AG09309 (cell line): ENCODE results near the gene NUP93.

Experiments used
- DNase-seq: peaks from one replicate; pipeline ENCODE4 v3.0.0-alpha.2; 2010; ENCODE audit warnings: low read depth
- H3K4me3 ChIP-seq: 2 replicates; pipeline ENCODE4 v1.5.1; 2011; ENCODE audit warnings: mild to moderate bottlenecking, low read depth, low read length, moderate library complexity; ENCODE audit not compliant: control insufficient read depth
- TF ChIP-seq, protein P1 (sequence below): IDR thresholded peaks from 2 replicates; pipeline ENCODE4 v1.5.1; 2011; ENCODE audit warnings: mild to moderate bottlenecking, low read depth, low read length, inconsistent platforms; ENCODE audit not compliant: insufficient read depth, control insufficient read depth; ENCODE audit errors: missing control alignments

Gene NUP93

DNA sequence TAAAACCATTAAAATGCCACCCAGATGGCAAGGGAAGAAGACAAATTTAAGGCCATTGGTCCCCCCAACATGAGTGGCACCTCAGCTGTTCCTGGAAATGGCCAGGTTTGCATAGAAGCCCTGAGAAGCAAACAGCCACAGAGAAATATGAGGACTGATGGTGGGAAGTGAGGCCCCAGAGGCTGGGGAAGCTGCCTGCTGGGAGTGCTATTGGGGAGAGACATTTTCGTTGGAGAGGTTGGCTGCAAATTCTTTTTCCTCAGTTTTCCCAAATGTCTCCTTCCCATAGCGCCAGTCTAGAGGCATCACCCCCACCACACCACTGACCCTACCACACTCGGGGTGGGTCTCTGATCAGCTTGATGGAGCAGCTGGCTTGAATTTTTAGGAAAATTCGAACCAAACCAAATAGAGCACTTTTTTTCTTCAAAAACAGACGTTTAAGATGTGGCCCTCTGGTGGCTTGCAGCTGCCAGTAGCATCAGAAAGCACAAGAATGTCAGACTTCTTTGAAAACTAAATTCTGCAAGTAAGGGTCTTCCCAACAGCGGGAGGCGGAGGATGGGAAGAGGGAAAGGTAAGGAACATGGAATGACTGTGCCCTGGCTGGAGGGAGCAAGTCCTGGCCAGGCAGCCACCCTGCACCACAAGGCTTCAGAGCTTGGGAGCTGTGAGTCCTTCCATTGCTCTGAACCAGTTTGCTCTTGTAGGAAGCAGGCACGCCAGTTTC lies 121.9 kb downstream of the NUP93 start:
- TF ChIP-seq, protein P1, sequence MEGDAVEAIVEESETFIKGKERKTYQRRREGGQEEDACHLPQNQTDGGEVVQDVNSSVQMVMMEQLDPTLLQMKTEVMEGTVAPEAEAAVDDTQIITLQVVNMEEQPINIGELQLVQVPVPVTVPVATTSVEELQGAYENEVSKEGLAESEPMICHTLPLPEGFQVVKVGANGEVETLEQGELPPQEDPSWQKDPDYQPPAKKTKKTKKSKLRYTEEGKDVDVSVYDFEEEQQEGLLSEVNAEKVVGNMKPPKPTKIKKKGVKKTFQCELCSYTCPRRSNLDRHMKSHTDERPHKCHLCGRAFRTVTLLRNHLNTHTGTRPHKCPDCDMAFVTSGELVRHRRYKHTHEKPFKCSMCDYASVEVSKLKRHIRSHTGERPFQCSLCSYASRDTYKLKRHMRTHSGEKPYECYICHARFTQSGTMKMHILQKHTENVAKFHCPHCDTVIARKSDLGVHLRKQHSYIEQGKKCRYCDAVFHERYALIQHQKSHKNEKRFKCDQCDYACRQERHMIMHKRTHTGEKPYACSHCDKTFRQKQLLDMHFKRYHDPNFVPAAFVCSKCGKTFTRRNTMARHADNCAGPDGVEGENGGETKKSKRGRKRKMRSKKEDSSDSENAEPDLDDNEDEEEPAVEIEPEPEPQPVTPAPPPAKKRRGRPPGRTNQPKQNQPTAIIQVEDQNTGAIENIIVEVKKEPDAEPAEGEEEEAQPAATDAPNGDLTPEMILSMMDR = peak; percentile 69
- H3K4me3 ChIP-seq = no peak overlapping the region
- DNase-seq = no peak

DNA sequence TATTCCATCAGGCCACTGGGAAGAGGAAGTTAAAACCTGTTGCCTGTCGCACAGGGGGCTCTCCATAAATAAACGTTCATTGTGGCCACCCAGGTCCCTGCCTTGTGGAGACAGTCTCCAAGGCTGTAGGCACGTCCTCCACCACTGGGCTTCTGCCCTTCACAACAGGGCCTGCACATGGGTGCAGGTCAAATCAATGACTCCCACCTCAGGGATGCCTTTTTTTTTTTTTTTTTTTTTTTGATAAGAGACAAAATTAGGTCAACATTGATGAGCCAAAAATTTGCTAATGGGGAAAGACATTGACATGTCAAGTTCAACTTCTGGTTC lies 122.4 kb downstream of the NUP93 start:
- TF ChIP-seq, protein P1 = no peak
- no peak for DNase-seq
- H3K4me3 ChIP-seq = no peak overlapping the region

DNA sequence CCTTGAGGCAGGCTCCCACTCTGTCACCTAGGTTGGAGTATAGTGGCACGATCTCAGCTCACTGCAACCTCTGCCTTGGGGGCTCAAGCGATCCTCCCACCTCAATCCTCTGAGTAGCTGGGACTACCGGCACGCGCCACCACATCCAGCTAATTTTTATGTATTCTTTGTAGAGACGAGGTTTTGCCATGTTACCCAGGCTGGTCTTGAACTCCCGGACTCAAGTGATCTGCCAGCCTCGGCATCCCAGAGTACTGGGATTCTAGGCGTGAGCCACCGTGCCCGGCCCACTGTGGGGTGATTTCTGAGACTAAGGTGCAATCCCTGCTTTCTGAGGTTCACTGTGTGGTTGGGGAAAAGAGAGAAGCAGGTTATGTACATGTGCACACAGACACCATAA lies 123.0 kb downstream of the NUP93 start:
- no peak for DNase-seq
- TF ChIP-seq, protein P1 = no peak
- H3K4me3 ChIP-seq = no peak overlapping the region

DNA sequence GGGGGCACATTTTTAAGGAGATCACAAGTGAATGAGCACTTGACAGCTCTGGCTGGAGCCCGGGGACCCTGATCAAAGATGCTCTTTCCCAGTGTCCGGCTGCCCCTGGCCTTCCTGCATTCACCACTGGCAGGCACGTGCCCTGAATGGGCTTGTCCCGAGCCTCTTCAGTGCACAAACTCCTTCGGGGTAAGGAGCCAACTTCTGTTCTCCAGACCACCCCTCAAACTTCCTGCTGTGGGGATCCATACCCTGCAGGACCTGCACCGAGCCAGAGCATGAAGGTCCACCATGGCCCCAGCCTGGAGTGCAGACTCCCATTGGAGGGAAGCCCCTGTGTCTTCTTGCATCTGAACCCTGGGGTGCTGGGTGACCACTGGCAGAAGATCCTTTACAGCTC lies 125.3 kb downstream of the NUP93 start:
- no peak for DNase-seq
- TF ChIP-seq, protein P1 = no peak
- no peak overlapping the region for H3K4me3 ChIP-seq

DNA sequence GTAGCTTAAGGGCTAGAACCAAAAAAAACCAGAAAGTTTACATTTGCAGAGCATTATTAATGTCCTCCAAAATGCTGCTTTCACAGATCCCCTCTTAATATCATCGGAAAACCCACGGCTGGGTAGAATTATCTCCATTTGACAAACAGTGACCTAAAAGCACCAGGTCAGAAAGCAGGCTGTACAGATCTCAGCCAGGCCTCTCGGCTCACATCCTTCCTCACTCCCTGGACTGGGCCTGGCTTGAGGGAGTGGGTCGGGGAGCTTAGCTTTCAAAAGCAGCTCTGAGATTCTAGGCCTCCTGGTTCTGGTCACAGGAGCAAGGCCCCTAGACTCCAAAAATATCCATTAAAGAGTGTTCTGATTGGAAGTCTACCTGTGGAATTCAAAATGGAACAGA lies 126.0 kb downstream of the NUP93 start:
- DNase-seq = no peak
- TF ChIP-seq, protein P1 = no peak
- no peak overlapping the region for H3K4me3 ChIP-seq

DNA sequence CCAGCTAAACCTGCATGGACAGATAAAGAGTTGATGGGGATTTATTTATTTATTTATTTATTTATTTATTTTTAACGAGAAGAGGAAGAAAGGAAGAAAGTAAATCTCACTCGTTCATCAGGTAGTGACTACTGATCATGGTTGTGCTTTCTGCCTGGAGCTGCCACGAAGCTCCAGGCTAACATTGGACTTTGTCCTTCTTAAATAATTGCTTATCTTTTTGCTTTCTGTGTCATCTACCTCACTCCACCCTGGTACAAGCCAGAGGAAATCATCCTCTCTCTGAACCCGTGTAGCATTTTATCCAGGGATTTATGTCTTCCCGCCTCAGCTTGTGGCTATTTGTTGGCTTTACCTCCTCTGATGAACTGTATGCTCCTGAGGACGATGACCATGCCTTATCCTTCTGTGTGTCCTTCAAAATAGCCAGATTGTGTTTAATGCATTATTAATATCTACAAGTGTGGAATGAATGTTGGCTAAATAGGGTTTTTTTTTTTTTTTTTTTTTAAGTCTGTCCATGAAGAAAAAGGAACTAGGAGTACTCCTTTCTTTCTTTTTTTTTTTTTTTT lies 127.0 kb downstream of the NUP93 start:
- TF ChIP-seq, protein P1 = no peak
- H3K4me3 ChIP-seq = no peak overlapping the region
- no peak for DNase-seq
